ENCODE measurements around the gene MAPK1.

DNA sequence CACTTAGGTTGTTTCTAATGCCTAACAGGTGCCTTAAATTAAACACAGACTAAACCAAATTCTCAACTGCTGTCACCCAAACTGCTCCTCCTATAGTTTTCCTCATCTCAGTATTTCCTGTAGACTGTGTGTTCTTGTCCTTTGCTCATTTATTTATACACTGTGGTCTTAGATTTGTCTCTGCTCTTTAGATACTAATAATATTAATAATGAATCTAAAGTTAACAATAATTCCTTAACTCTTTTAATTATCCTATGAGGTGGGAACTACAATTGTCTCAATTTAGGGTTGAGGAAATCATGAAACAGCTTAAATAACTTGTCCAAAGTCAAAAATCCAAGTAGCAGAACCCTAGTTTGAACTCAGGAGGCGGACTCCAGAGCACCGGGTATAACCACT is 88.0 kb downstream of the MAPK1 start:
- TF ChIP-seq ZNF274 (IDR thresholded peaks at IDR 0.05; ENCODE audit: low read length) (no peak), ZNF274 (tag by site-specific recombination; IDR thresholded peaks at IDR 0.05; ENCODE audit: borderline replicate concordance) (no peak), GLIS1 (tag by site-specific recombination; IDR thresholded peaks at IDR 0.05) (no peak), YY1 (tag by site-specific recombination; IDR thresholded peaks at IDR 0.05) (no peak), ZNF211 (tag by site-specific recombination; IDR thresholded peaks at IDR 0.05; ENCODE audit: low read depth) (no peak), ZNF423 (tag by site-specific recombination; IDR thresholded peaks at IDR 0.05) (no peak), ZNF174 (tag by site-specific recombination; IDR thresholded peaks at IDR 0.05) (no peak), ZNF133 (tag by site-specific recombination; IDR thresholded peaks at IDR 0.05) (no peak), ZBTB1 (tag by site-specific recombination; IDR thresholded peaks at IDR 0.05) (no peak), ZNF114 (tag by site-specific recombination; IDR thresholded peaks at IDR 0.05) (no peak)
- TF ChIP-seq, protein P1, sequence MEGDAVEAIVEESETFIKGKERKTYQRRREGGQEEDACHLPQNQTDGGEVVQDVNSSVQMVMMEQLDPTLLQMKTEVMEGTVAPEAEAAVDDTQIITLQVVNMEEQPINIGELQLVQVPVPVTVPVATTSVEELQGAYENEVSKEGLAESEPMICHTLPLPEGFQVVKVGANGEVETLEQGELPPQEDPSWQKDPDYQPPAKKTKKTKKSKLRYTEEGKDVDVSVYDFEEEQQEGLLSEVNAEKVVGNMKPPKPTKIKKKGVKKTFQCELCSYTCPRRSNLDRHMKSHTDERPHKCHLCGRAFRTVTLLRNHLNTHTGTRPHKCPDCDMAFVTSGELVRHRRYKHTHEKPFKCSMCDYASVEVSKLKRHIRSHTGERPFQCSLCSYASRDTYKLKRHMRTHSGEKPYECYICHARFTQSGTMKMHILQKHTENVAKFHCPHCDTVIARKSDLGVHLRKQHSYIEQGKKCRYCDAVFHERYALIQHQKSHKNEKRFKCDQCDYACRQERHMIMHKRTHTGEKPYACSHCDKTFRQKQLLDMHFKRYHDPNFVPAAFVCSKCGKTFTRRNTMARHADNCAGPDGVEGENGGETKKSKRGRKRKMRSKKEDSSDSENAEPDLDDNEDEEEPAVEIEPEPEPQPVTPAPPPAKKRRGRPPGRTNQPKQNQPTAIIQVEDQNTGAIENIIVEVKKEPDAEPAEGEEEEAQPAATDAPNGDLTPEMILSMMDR (tag by site-specific recombination; IDR thresholded peaks at IDR 0.05), result no peak

All from HEK293 (cell line).